Left lobe of liver (tissue), 2 donors: ENCODE measurements around the gene THADA. TPM values are rescaled to one million over a fixed set of nuclear protein-coding genes. Genes with fewer than 3 reads are reported as not detected.

Source experiments
- ATAC-seq: fragments of 200-7000 bp; cut with Tn5 transposase; one replicate; pipeline ENCODE4 v1.9.1; 2020; ENCODE audit warnings: mild to moderate bottlenecking, moderate library complexity
- DNase-seq: peaks from one replicate; pipeline ENCODE4 v3.0.0-alpha.2; 2020; ENCODE audit warnings: low spot score
- total RNA-seq: library from RNA; stranded (reverse); gene quantifications from one replicate; pipeline ENCODE4 v1.2.1, GENCODE V29; 2021
- donor health status: DM: no; HTN: no; CAD: no; lungs with moderate emphysema.
- donor health status: DM: no; HTN: yes; CAD: no.

The THADA gene
- total RNA-seq, 1 donor from 2014 or later = 20.0 TPM

GRCh38 chr2:43228756-43229659, 366.8 kb downstream of the THADA start:
- no peak for DNase-seq

GRCh38 chr2:43228321-43228751, 367.5 kb downstream of the THADA start:
- DNase-seq (no peak), ATAC-seq (no peak)

More at GRCh38 chr2:43228756-43229659, 366.8 kb downstream of the THADA start:
- no peak for ATAC-seq

GRCh38 chr2:43227830-43228281, 368.0 kb downstream of the THADA start:
- DNase-seq (peak; percentile 82), ATAC-seq (peak; percentile 12)

GRCh38 chr2:43226955-43227829, 368.6 kb downstream of the THADA start:
- ATAC-seq = peak; percentile 62
- DNase-seq = peak; percentile 99

- ATAC-seq = peak; percentile 64
Observed at GRCh38 chr2:43226558-43226954, 369.3 kb downstream of the THADA start, which contains the start of gene ZFP36L2. ZFP36L2 (minus strand) TSS chr2:43226606; CDS start chr2:43226315, 291 bp downstream.

GRCh38 chr2:43225788-43226557, 369.9 kb downstream of the THADA start:
- DNase-seq (peak; percentile 85), ATAC-seq (peak; percentile 15)

More at GRCh38 chr2:43226558-43226954, 369.3 kb downstream of the THADA start, which contains the start of gene ZFP36L2:
- DNase-seq = peak; percentile 97

GRCh38 chr2:43225093-43225787, 370.6 kb downstream of the THADA start:
- ATAC-seq = no peak
- peak; percentile 69 for DNase-seq

- DNase-seq (no peak), ATAC-seq (no peak)
Observed at GRCh38 chr2:43224571-43225092, 371.2 kb downstream of the THADA start.

GRCh38 chr2:43224131-43224570, 371.7 kb downstream of the THADA start:
- ATAC-seq (no peak), DNase-seq (peak; percentile 75)

- ATAC-seq (no peak), DNase-seq (no peak)
Observed at GRCh38 chr2:43223521-43224001, 372.3 kb downstream of the THADA start.

- DNase-seq = no peak
Observed at GRCh38 chr2:43222475-43223309, 373.1 kb downstream of the THADA start.

GRCh38 chr2:43221763-43222474, 373.9 kb downstream of the THADA start:
- DNase-seq = peak; percentile 82
- ATAC-seq = peak; percentile 6

More at GRCh38 chr2:43222475-43223309, 373.1 kb downstream of the THADA start:
- ATAC-seq = no peak

GRCh38 chr2:43221124-43221762, 374.6 kb downstream of the THADA start:
- DNase-seq (peak; percentile 67), ATAC-seq (no peak)

GRCh38 chr2:43220760-43221123, 375.1 kb downstream of the THADA start:
- DNase-seq (no peak), ATAC-seq (no peak)

- DNase-seq (no peak), ATAC-seq (no peak)
Observed at GRCh38 chr2:43220229-43220751, 375.5 kb downstream of the THADA start.

GRCh38 chr2:43219383-43220228, 376.2 kb downstream of the THADA start:
- ATAC-seq = peak; percentile 78
- peak; percentile 91 for DNase-seq
